ENCODE data around the gene TMEM176B. TPM values are rescaled to one million over a fixed set of nuclear protein-coding genes. Genes with fewer than 3 reads are reported as not detected.

The TMEM176B gene
- total RNA-seq, 1 experiment from 2014 or later, result not detected

GRCh38 chr7:150797661-150798060 lies 2.5 kb downstream of the TMEM176B start:
- H3K4me3 ChIP-seq (ENCODE audit: low read length), result no peak overlapping the region
- intact Hi-C loops (cut with micrococcal nuclease), result no loop called here
- no peaks in the 10 kb centered on the region for H3K9me3 ChIP-seq (ENCODE audit: low read length)
- H3K4me2 ChIP-seq (ENCODE audit: low read length), result no peak overlapping the region
- H2AFZ ChIP-seq (ENCODE audit: low read length), result no peak overlapping the region
- DNase-seq (no peak), ATAC-seq (no peak)
- H3K4me1 ChIP-seq (ENCODE audit: insufficient read depth, low read length), result no peaks in the 10 kb centered on the region
- H3K79me2 ChIP-seq (ENCODE audit: low read length), result no peaks in the 10 kb centered on the region
- H3K9me2 ChIP-seq (replicated peaks; ENCODE audit: low read length), result no peaks in the 10 kb centered on the region
- H3K36me3 ChIP-seq (ENCODE audit: low read depth, low read length), result no peaks in the 10 kb centered on the region
- H3K9ac ChIP-seq (ENCODE audit: low read length), result no peak overlapping the region
- no TSS peak for BruUV-seq (replicated peaks)
- CTCF ChIA-PET, result no interaction called here
- TF ChIP-seq EZH2 (IDR thresholded peaks at IDR 0.05; ENCODE audit: low read length, unreplicated experiment) (no peak), EZH2phosphoT487 (IDR thresholded peaks at IDR 0.05; ENCODE audit: borderline replicate concordance, low read length) (no peak), CTCF (conservative IDR thresholded peaks at IDR 0.05; ENCODE audit: low read depth, low read length) (no peak)
- H3K27ac ChIP-seq (ENCODE audit: low read length), result no peak overlapping the region
- peaks cover 83% of the 10 kb centered on the region for H3K27me3 ChIP-seq (ENCODE audit: low read length)
- H3F3A ChIP-seq (ENCODE audit: low read length, unreplicated experiment), result no peaks in the 10 kb centered on the region
- no peaks in the 10 kb centered on the region for H4K20me1 ChIP-seq (ENCODE audit: low read length)
- POLR2A ChIA-PET (ENCODE audit: unreplicated experiment), result no interaction called here

- no peak overlapping the region for H2AFZ ChIP-seq (ENCODE audit: low read length)
- H3K4me2 ChIP-seq (ENCODE audit: low read length), result no peak overlapping the region
- no peaks in the 10 kb centered on the region for H3K4me1 ChIP-seq (ENCODE audit: insufficient read depth, low read length)
- ATAC-seq (no peak), DNase-seq (peak; percentile 10)
- H4K20me1 ChIP-seq (ENCODE audit: low read length), result no peaks in the 10 kb centered on the region
- peaks cover 91% of the 10 kb centered on the region for H3K27me3 ChIP-seq (ENCODE audit: low read length)
- H3K9ac ChIP-seq (ENCODE audit: low read length), result no peak overlapping the region
- ChIA-PET CTCF (no interaction called here), POLR2A (ENCODE audit: unreplicated experiment) (no interaction called here)
- intact Hi-C loops (cut with micrococcal nuclease), result no loop called here
- no peaks in the 10 kb centered on the region for H3K9me2 ChIP-seq (replicated peaks; ENCODE audit: low read length)
- H3K36me3 ChIP-seq (ENCODE audit: low read depth, low read length), result no peaks in the 10 kb centered on the region
- TF ChIP-seq EZH2 (IDR thresholded peaks at IDR 0.05; ENCODE audit: low read length, unreplicated experiment), result no peak
- TF ChIP-seq CTCF (conservative IDR thresholded peaks at IDR 0.05; ENCODE audit: low read depth, low read length), result no peak
- TF ChIP-seq EZH2phosphoT487 (IDR thresholded peaks at IDR 0.05; ENCODE audit: borderline replicate concordance, low read length), result no peak
- no TSS peak for BruUV-seq (replicated peaks)
- no peaks in the 10 kb centered on the region for H3F3A ChIP-seq (ENCODE audit: low read length, unreplicated experiment)
- no peak overlapping the region for H3K27ac ChIP-seq (ENCODE audit: low read length)
- H3K9me3 ChIP-seq (ENCODE audit: low read length), result no peaks in the 10 kb centered on the region
- H3K79me2 ChIP-seq (ENCODE audit: low read length), result no peaks in the 10 kb centered on the region
- H3K4me3 ChIP-seq (ENCODE audit: low read length), result no peak overlapping the region
Measured at GRCh38 chr7:150793569-150794238, 6.5 kb downstream of the TMEM176B start.

GRCh38 chr7:150791746-150792452 lies 8.3 kb downstream of the TMEM176B start:
- no peaks in the 10 kb centered on the region for H3K36me3 ChIP-seq (ENCODE audit: low read depth, low read length)
- BruUV-seq (replicated peaks), result no TSS peak
- no peaks in the 10 kb centered on the region for H3F3A ChIP-seq (ENCODE audit: low read length, unreplicated experiment)
- DNase-seq, result no peak
- no peaks in the 10 kb centered on the region for H3K9me3 ChIP-seq (ENCODE audit: low read length)
- ATAC-seq, result no peak
- no peaks in the 10 kb centered on the region for H3K79me2 ChIP-seq (ENCODE audit: low read length)
- no peak overlapping the region for H3K9ac ChIP-seq (ENCODE audit: low read length)
- no peak overlapping the region for H3K4me2 ChIP-seq (ENCODE audit: low read length)
- ChIA-PET POLR2A (ENCODE audit: unreplicated experiment) (no interaction called here), CTCF (no interaction called here)
- no peaks in the 10 kb centered on the region for H3K9me2 ChIP-seq (replicated peaks; ENCODE audit: low read length)
- no peaks in the 10 kb centered on the region for H4K20me1 ChIP-seq (ENCODE audit: low read length)
- H3K4me3 ChIP-seq (ENCODE audit: low read length), result no peak overlapping the region
- TF ChIP-seq CTCF (conservative IDR thresholded peaks at IDR 0.05; ENCODE audit: low read depth, low read length) (no peak), EZH2phosphoT487 (IDR thresholded peaks at IDR 0.05; ENCODE audit: borderline replicate concordance, low read length) (no peak), EZH2 (IDR thresholded peaks at IDR 0.05; ENCODE audit: low read length, unreplicated experiment) (no peak)
- no peaks in the 10 kb centered on the region for H3K4me1 ChIP-seq (ENCODE audit: insufficient read depth, low read length)
- H2AFZ ChIP-seq (ENCODE audit: low read length), result no peak overlapping the region
- peaks cover 96% of the 10 kb centered on the region for H3K27me3 ChIP-seq (ENCODE audit: low read length)
- intact Hi-C loops (cut with micrococcal nuclease), result no loop called here
- no peak overlapping the region for H3K27ac ChIP-seq (ENCODE audit: low read length)
